Naive thymus-derived CD4-positive, alpha-beta T cell (primary cell): ENCODE measurements around the gene ARHGEF33. TPM values are rescaled to one million over a fixed set of nuclear protein-coding genes. Genes with fewer than 3 reads are reported as not detected.
A peak's percentile ranks its signal among the peaks of the same experiment; 100 is the strongest.

Source experiments
- ATAC-seq: fragments of 150-1000 bp; cut with Tn5 transposase; 2 replicates; pipeline ENCODE4 v1.10.0; 2021; ENCODE audit warnings: mild to moderate bottlenecking, moderate library complexity
- CTCF ChIA-PET: fragments of 350-600 bp; sonication (Branson Sonifier 250); formaldehyde crosslinking; loops from one replicate; lab custom pipeline; 2021; ENCODE audit warnings: antibody characterized with exemption; lab: Charles Lee
- POLR2A ChIA-PET: fragments of 350-600 bp; sonication (Branson Sonifier 250); formaldehyde crosslinking; loops from one replicate; lab custom pipeline; 2021; ENCODE audit warnings: antibody characterized with exemption, inconsistent platforms; lab: Charles Lee
- DNase-seq, 9 donors: peaks; one replicate each; pipeline versions ENCODE4 v3.0.0 to v3.0.0-alpha.2; 2020 to 2022; ENCODE audit warnings: mixed read lengths in 1 of 9
- H3K27ac ChIP-seq: one replicate; pipeline ENCODE4 v1.7.0; 2013; ENCODE audit warnings: mild to moderate bottlenecking, low read depth, low read length, moderate library complexity
- H3K27me3 ChIP-seq, 2 donors: one replicate each; pipeline ENCODE4 v1.7.0; 2013; ENCODE audit warnings: low read length in 2 of 2, mild to moderate bottlenecking in 2 of 2, moderate library complexity in 2 of 2; ENCODE audit not compliant: control insufficient read depth in 2 of 2, insufficient read depth in 2 of 2
- H3K36me3 ChIP-seq, 3 experiments: 1 replicate in 2 of 3; 2 replicates in 1 of 3; pipeline ENCODE4 v1.7.0; 2013; ENCODE audit warnings: low read length in 3 of 3, mild to moderate bottlenecking in 3 of 3, moderate library complexity in 1 of 3; ENCODE audit not compliant: insufficient read depth in 3 of 3, control insufficient read depth in 2 of 3
- H3K4me1 ChIP-seq, 2 donors: one replicate each; pipeline ENCODE4 v1.7.0; 2013; ENCODE audit warnings: low read length in 2 of 2, mild to moderate bottlenecking in 2 of 2, moderate library complexity in 1 of 2; ENCODE audit not compliant: control insufficient read depth in 2 of 2, insufficient read depth in 2 of 2
- H3K4me3 ChIP-seq: 2 replicates; pipeline ENCODE4 v1.7.0; 2013; ENCODE audit warnings: mild to moderate bottlenecking, low read length
- H3K9me3 ChIP-seq, 3 experiments: 1 replicate in 2 of 3; 2 replicates in 1 of 3; pipeline ENCODE4 v1.7.0; 2013; ENCODE audit warnings: low read length in 3 of 3; ENCODE audit not compliant: control insufficient read depth in 2 of 3
- H3K27ac Mint-ChIP-seq, 9 donors: one replicate each; pipeline ENCODE4 v1.8.0; 2020 to 2022; ENCODE audit warnings: mixed read lengths in 9 of 9, mild to moderate bottlenecking in 8 of 9, moderate library complexity in 5 of 9, inconsistent platforms in 2 of 9
- H3K27me3 Mint-ChIP-seq, 5 donors: one replicate each; pipeline ENCODE4 v1.8.0; 2021 to 2022; ENCODE audit warnings: mixed read lengths in 5 of 5, mild to moderate bottlenecking in 1 of 5
- H3K36me3 Mint-ChIP-seq, 5 donors: one replicate each; pipeline ENCODE4 v1.8.0; 2020 to 2022; ENCODE audit warnings: mixed read lengths in 5 of 5, mild to moderate bottlenecking in 3 of 5, inconsistent platforms in 1 of 5
- H3K4me1 Mint-ChIP-seq, 7 donors: one replicate each; pipeline ENCODE4 v1.8.0; 2020 to 2022; ENCODE audit warnings: mixed read lengths in 7 of 7, mild to moderate bottlenecking in 3 of 7, inconsistent platforms in 1 of 7
- H3K4me3 Mint-ChIP-seq, 10 donors: one replicate each; pipeline ENCODE4 v1.8.0; 2020 to 2022; ENCODE audit warnings: mild to moderate bottlenecking in 10 of 10, mixed read lengths in 10 of 10, moderate library complexity in 6 of 10, inconsistent platforms in 2 of 10
- H3K9me3 Mint-ChIP-seq, 11 donors: one replicate each; pipeline ENCODE4 v1.8.0; 2020 to 2022; ENCODE audit warnings: mixed read lengths in 11 of 11, mild to moderate bottlenecking in 4 of 11, inconsistent platforms in 1 of 11, moderate library complexity in 1 of 11
- intact Hi-C, 2 donors: fragments of 100-400 bp; cut with micrococcal nuclease; formaldehyde crosslinking; loops; one replicate each; pipeline ENCODE4 v1.15.1; 2023
- polyA plus RNA-seq, 2 donors: library from polyadenylated mRNA; unstranded; fragments of 300-500 nt; fragmentation: Illumina TruSeq; gene quantifications; one replicate each; pipeline ENCODE4 v1.2.3, GENCODE V29; 2021
- total RNA-seq, 6 experiments: library from RNA in 5 of 6; stranded (reverse) in 5 of 6; gene quantifications; 1 replicate in 5 of 6; 2 replicates in 1 of 6; pipeline ENCODE4 v1.2.3 and lab custom pipeline; 2021 to 2026

Gene ARHGEF33
- total and polyA plus RNA-seq, 7 experiments from 2014 or later, result 0.11 to 0.84 (median 0.69) TPM; not detected in 4

DNA sequence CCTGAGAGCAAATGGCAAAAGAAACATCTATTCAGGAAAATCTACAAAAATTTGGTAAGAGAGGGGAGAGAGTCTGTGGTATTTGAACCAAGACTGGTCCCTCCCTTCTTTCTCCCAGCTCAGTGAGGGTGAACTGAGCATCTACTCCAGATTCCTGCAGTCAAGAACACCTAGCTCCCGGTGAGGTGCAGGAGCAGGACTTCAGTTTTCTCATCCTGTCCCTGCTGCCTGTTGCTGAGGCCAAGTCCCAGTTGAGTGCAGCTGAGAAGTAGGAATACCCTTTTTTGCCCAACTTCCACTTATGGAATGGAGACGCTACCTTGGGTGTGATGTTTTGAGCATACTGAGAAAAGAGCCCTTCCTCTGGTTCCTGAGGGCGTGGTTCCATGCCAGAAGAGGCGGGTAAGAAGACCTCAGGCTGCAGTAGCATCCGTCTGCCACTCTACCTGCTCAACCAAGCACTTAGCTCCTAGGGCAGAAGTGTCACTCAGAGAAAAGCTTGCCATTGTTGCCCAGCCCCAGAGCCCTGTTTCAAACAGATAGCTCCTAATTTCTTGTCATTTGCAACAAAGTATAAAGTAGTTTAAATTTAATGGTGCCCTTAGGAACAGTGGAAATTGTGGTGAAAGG is 118.3 kb downstream of the ARHGEF33 start:
- peak overlapping the region in 4 of 9 donors; percentile 9 to 62 (median 33) for H3K27ac Mint-ChIP-seq
- DNase-seq, result no peak
- H3K9me3 Mint-ChIP-seq, result peaks cover 0 to 4% (median 0%) of the 10 kb centered on the region in 11 donors
- POLR2A ChIA-PET, result no interaction called here
- H3K4me1 Mint-ChIP-seq, result peaks cover 0 to 26% (median 0%) of the 10 kb centered on the region in 7 donors
- no peaks in the 10 kb centered on the region for H3K4me1 ChIP-seq
- no peaks in the 10 kb centered on the region for H3K27me3 ChIP-seq
- CTCF ChIA-PET, result no interaction called here
- H3K36me3 ChIP-seq, result peaks cover 3 to 40% (median 14%) of the 10 kb centered on the region in 3 experiments
- intact Hi-C loops, result loop anchor here in 1 of 2 donors (5.0 kb wide), 1 partner anchor 39 kb away; no protein-coding TSS in a partner anchor
- H3K27ac ChIP-seq, result no peak overlapping the region
- no peak overlapping the region for H3K4me3 ChIP-seq
- ATAC-seq, result no peak
- peaks cover 4 to 70% (median 45%) of the 10 kb centered on the region in 5 donors for H3K36me3 Mint-ChIP-seq
- no peaks in the 10 kb centered on the region for H3K27me3 Mint-ChIP-seq
- no peak overlapping the region for H3K4me3 Mint-ChIP-seq
- H3K9me3 ChIP-seq, result no peaks in the 10 kb centered on the region

DNA sequence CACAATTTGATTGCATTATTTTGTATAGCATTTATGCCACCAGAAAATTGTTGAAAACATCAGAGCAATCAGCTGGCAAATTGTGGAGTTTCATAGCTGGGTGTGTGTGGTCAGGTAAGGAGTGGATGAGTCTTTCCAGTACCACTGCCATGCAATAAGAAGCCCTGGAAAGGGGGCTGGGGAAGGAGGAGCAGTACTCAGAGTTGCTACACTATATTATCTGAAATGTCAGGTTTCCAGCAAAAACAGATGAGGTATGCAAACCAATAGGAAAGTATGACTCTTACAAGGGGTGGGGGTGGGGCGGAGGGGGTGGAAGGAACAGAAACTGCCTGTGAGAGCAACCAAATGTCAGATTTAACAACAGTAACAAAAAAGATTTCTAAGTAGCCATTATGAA is 119.0 kb downstream of the ARHGEF33 start:
- H3K27ac Mint-ChIP-seq, result peak overlapping the region in 3 of 9 donors; percentile 9 to 62 (median 31)
- no peak overlapping the region for H3K4me3 Mint-ChIP-seq

DNA sequence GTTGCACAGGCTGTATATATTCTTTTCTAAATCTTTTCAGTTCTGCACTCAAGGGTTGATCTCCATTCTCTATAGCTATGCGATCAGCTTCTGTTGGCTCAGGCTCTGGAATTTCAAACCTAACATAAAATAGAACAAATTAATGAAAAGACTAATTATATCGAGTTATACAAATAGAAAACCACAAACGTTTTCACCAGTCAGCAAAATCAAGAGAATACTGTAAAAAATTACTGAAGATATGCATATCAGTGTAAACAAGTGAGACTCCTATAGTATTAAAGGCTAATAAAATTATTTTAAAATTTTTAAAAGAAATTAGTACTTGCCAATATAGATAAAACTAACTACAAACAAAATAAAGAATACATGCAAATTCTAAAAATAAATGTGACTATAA is 124.2 kb downstream of the ARHGEF33 start:
- Mint-ChIP-seq H3K9me3 (peaks cover 0 to 4% (median 0%) of the 10 kb centered on the region in 11 donors), H3K4me1 (peaks cover 0 to 17% (median 0%) of the 10 kb centered on the region in 7 donors), H3K4me3 (no peak overlapping the region), H3K36me3 (peaks cover 0 to 51% (median 34%) of the 10 kb centered on the region in 5 donors), H3K27ac (no peak overlapping the region), H3K27me3 (no peaks in the 10 kb centered on the region)
- Histone ChIP-seq H3K27me3 (no peaks in the 10 kb centered on the region), H3K4me3 (no peak overlapping the region), H3K36me3 (peaks cover 0 to 25% (median 14%) of the 10 kb centered on the region in 3 experiments), H3K9me3 (no peaks in the 10 kb centered on the region), H3K27ac (no peak overlapping the region), H3K4me1 (no peaks in the 10 kb centered on the region)
- POLR2A ChIA-PET, result no interaction called here
- ATAC-seq, result no peak
- CTCF ChIA-PET, result no interaction called here
- intact Hi-C loops, result no loop called here
- no peak for DNase-seq

More for the DNA sequence above, 119.0 kb downstream of the ARHGEF33 start:
- no peak for ATAC-seq
- H3K9me3 Mint-ChIP-seq, result peaks cover 0 to 4% (median 0%) of the 10 kb centered on the region in 11 donors
- peaks cover 0 to 26% (median 0%) of the 10 kb centered on the region in 7 donors for H3K4me1 Mint-ChIP-seq
- intact Hi-C loops, result loop anchor here in 1 of 2 donors (5.0 kb wide), 1 partner anchor 39 kb away; no protein-coding TSS in a partner anchor
- Histone ChIP-seq H3K27me3 (no peaks in the 10 kb centered on the region), H3K4me3 (no peak overlapping the region), H3K4me1 (no peaks in the 10 kb centered on the region), H3K36me3 (peaks cover 3 to 45% (median 17%) of the 10 kb centered on the region in 3 experiments), H3K9me3 (no peaks in the 10 kb centered on the region), H3K27ac (no peak overlapping the region)
- peak in 1 of 9 donors; percentile 32 for DNase-seq
- H3K36me3 Mint-ChIP-seq, result peaks cover 4 to 71% (median 51%) of the 10 kb centered on the region in 5 donors
- POLR2A ChIA-PET, result no interaction called here
- H3K27me3 Mint-ChIP-seq, result no peaks in the 10 kb centered on the region
- CTCF ChIA-PET, result no interaction called here

DNA sequence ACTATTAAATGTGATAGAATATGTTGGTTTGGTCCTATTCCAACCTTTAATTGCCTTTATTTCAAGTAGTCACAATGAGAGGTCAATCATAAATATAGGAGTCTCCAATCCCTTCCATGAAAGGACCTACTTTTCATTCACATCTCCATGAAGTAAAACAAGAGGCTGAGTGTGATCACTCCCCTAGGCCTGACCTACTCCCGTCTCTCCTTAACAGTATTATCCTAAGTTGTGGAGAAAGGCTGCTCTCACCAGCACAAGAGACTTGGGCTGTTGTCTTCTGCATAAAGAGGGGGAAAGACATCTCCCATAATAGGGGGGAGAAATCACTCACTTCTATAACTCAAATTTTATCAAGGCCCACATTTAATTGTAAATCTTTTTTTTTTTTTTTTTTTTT is 125.7 kb downstream of the ARHGEF33 start:
- ChIA-PET POLR2A (no interaction called here), CTCF (no interaction called here)
- intact Hi-C loops, result loop anchor here in 1 of 2 donors (5.0 kb wide), 1 partner anchor 33 kb away; no protein-coding TSS in a partner anchor
- no peaks in the 10 kb centered on the region for H3K4me1 ChIP-seq
- peaks cover 0 to 41% (median 30%) of the 10 kb centered on the region in 5 donors for H3K36me3 Mint-ChIP-seq
- peak overlapping the region in 1 of 9 donors; percentile 21 for H3K27ac Mint-ChIP-seq
- H3K27ac ChIP-seq, result no peak overlapping the region
- DNase-seq (no peak), ATAC-seq (no peak)
- H3K4me3 Mint-ChIP-seq, result no peak overlapping the region
- no peaks in the 10 kb centered on the region for H3K9me3 ChIP-seq
- H3K36me3 ChIP-seq, result peaks cover 0 to 17% (median 14%) of the 10 kb centered on the region in 3 experiments
- no peaks in the 10 kb centered on the region for H3K27me3 Mint-ChIP-seq
- peaks cover 0 to 19% (median 0%) of the 10 kb centered on the region in 7 donors for H3K4me1 Mint-ChIP-seq
- H3K27me3 ChIP-seq, result no peaks in the 10 kb centered on the region
- no peak overlapping the region for H3K4me3 ChIP-seq
- H3K9me3 Mint-ChIP-seq, result no peaks in the 10 kb centered on the region

DNA sequence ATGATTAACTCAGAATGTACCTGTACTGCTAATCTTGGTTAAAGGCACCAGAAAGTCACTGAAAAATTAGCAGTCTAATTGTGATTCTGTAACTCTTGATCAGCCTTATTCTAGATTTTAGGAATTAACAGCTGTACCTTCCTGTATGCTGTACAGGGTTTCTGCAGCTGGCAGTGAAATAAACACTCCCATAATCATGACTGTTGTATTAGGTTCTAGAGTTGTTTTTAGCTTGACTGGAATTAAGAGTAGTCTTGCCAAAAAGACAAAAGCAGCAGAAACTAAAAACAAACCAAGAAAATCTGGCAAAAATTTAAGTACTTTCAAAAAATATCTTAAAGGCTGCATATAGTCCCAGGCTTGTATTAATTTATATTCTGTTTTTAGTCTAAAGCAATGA is 127.7 kb downstream of the ARHGEF33 start:
- H3K27me3 ChIP-seq, result no peaks in the 10 kb centered on the region
- no peak overlapping the region for H3K4me3 ChIP-seq
- ATAC-seq (no peak), DNase-seq (no peak)
- POLR2A ChIA-PET, result no interaction called here
- H3K36me3 ChIP-seq, result peaks cover 2 to 14% (median 9%) of the 10 kb centered on the region in 3 experiments
- intact Hi-C loops, result loop anchor here in 1 of 2 donors (5.0 kb wide), 1 partner anchor 35 kb away; no protein-coding TSS in a partner anchor
- Mint-ChIP-seq H3K9me3 (no peaks in the 10 kb centered on the region), H3K27me3 (no peaks in the 10 kb centered on the region), H3K4me3 (no peak overlapping the region), H3K4me1 (peaks cover 0 to 17% (median 0%) of the 10 kb centered on the region in 7 donors), H3K27ac (no peak overlapping the region), H3K36me3 (peaks cover 0 to 24% (median 22%) of the 10 kb centered on the region in 5 donors)
- CTCF ChIA-PET, result no interaction called here
- H3K4me1 ChIP-seq, result no peaks in the 10 kb centered on the region
- H3K27ac ChIP-seq, result no peak overlapping the region
- no peaks in the 10 kb centered on the region for H3K9me3 ChIP-seq

DNA sequence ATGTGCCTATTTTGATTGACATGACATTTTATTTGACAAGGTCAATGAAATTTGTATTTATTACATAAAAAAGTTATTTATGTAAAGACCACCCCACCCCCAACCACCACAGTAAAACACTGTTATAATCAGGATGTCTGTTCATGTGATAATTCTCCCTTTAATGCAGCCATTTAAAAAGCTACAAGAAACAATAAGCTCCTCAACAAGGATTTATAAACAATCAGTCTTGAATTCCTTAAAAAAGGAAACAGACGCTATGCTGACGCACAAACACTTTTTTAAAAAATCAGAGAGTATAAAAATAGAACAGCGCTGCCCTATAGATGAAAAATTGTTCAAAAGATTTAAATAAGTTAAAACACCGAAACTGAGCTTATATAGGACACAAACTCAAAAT is 129.0 kb downstream of the ARHGEF33 start:
- no peaks in the 10 kb centered on the region for H3K27me3 Mint-ChIP-seq
- no peaks in the 10 kb centered on the region for H3K9me3 ChIP-seq
- H3K4me1 ChIP-seq, result no peaks in the 10 kb centered on the region
- peaks cover 2 to 8% (median 5%) of the 10 kb centered on the region in 3 experiments for H3K36me3 ChIP-seq
- H3K27me3 ChIP-seq, result no peaks in the 10 kb centered on the region
- H3K27ac ChIP-seq, result no peak overlapping the region
- H3K27ac Mint-ChIP-seq, result no peak overlapping the region
- H3K4me3 ChIP-seq, result no peak overlapping the region
- H3K36me3 Mint-ChIP-seq, result peaks cover 0 to 27% (median 14%) of the 10 kb centered on the region in 5 donors
- POLR2A ChIA-PET, result no interaction called here
- ATAC-seq, result no peak
- no peak overlapping the region for H3K4me3 Mint-ChIP-seq
- H3K4me1 Mint-ChIP-seq, result peaks cover 0 to 20% (median 0%) of the 10 kb centered on the region in 7 donors
- DNase-seq, result no peak
- CTCF ChIA-PET, result interaction anchor here (0.6 kb wide), 1 partner anchor 17 kb away, joined by 3 read pairs; no protein-coding TSS in a partner anchor
- H3K9me3 Mint-ChIP-seq, result no peaks in the 10 kb centered on the region
- intact Hi-C loops, result loop anchor here in 1 of 2 donors (5.0 kb wide), 1 partner anchor 36 kb away; no protein-coding TSS in a partner anchor
